NK-92 (cell line): ENCODE data around the gene RNF207.

ENCODE experiments used
- DNase-seq: peaks from one replicate; lab custom pipeline; 2025; ENCODE audit not compliant: unreplicated experiment; lab: John Stamatoyannopoulos, UW

The RNF207 gene

GRCh38 chr1:6266641-6267040 lies 60.7 kb downstream of the RNF207 start:
- no peak for DNase-seq

GRCh38 chr1:6267686-6268322 lies 61.9 kb downstream of the RNF207 start:
- no peak for DNase-seq

GRCh38 chr1:6268415-6268814 lies 62.5 kb downstream of the RNF207 start:
- no peak for DNase-seq

- no peak for DNase-seq
These were observed 63.4 kb downstream of the RNF207 start for GRCh38 chr1:6269296-6269695.

GRCh38 chr1:6269720-6270400 lies 63.9 kb downstream of the RNF207 start:
- DNase-seq, result no peak

GRCh38 chr1:6270401-6270800 lies 64.5 kb downstream of the RNF207 start:
- no peak for DNase-seq
